H1 (cell line): Measurements from ENCODE around the gene STK40. TPM values are rescaled to one million over a fixed set of nuclear protein-coding genes. Genes with fewer than 3 reads are reported as not detected.
A peak's percentile ranks its signal among the peaks of the same experiment; 100 is the strongest.

Source experiments
- CTCF ChIA-PET: fragments of 300-600 bp; sonication (Branson Sonifier 250); formaldehyde crosslinking; loops from one replicate; lab custom pipeline; 2021; ENCODE audit not compliant: partially characterized antibody; lab: Charles Lee
- POLR2A ChIA-PET: fragments of 300-600 bp; sonication (Branson Sonifier 250); formaldehyde crosslinking; loops from one replicate; lab custom pipeline; 2021; ENCODE audit warnings: inconsistent platforms; ENCODE audit not compliant: partially characterized antibody; lab: Charles Lee
- DNase-seq, 2 experiments: peaks; one replicate each; pipeline versions ENCODE4 v3.0.0 to v3.0.0-alpha.2; 2010 to 2022; ENCODE audit warnings: low spot score in 2 of 2, low read depth in 1 of 2, mixed read lengths in 1 of 2
- FAIRE-seq: peaks from 2 replicates; lab custom pipeline; 2011; peaks lifted over from hg19 to GRCh38; lab: Jason Lieb, UNC
- H2AFZ ChIP-seq: 2 replicates; pipeline ENCODE4 v1.8.1; 2012; ENCODE audit warnings: low read length, inconsistent platforms
- H2AK5ac ChIP-seq: 2 replicates; pipeline ENCODE4 v1.6.1; 2013; ENCODE audit warnings: low read depth, low read length
- H2BK120ac ChIP-seq: replicated peaks from 2 replicates; pipeline ENCODE3; 2013; ENCODE audit warnings: low read depth, low read length, inconsistent platforms
- H2BK12ac ChIP-seq: 2 replicates; pipeline ENCODE4 v1.6.1; 2013; ENCODE audit warnings: low read depth, low read length
- H2BK15ac ChIP-seq: 2 replicates; pipeline ENCODE4 v1.6.1; 2013; ENCODE audit warnings: low read length
- H2BK20ac ChIP-seq: 2 replicates; pipeline ENCODE4 v1.6.1; 2013; ENCODE audit warnings: low read length
- H2BK5ac ChIP-seq: 2 replicates; pipeline ENCODE4 v1.6.1; 2013; ENCODE audit warnings: low read depth, low read length
- H3K14ac ChIP-seq: 2 replicates; pipeline ENCODE4 v1.6.1; 2013; ENCODE audit warnings: inconsistent platforms; ENCODE audit not compliant: insufficient read length
- H3K18ac ChIP-seq: 2 replicates; pipeline ENCODE4 v1.6.1; 2013; ENCODE audit warnings: low read length; ENCODE audit errors: extremely low read depth
- H3K23ac ChIP-seq: 2 replicates; pipeline ENCODE4 v1.6.1; 2013; ENCODE audit warnings: inconsistent platforms; ENCODE audit not compliant: insufficient read length
- H3K23me2 ChIP-seq: 2 replicates; pipeline ENCODE4 v1.6.1; 2013; ENCODE audit warnings: low read depth, low read length
- H3K27ac ChIP-seq: 2 replicates; pipeline ENCODE4 v1.6.1; 2011; ENCODE audit warnings: low read depth, low read length, inconsistent platforms
- H3K27me3 ChIP-seq, 4 experiments: replicated peaks in 1 of 4; 1 replicate in 1 of 4; 2 replicates in 3 of 4; pipeline versions ENCODE4 v1.6.1 to v1.8.1; 2011 to 2013; ENCODE audit warnings: low read length in 3 of 4, mild to moderate bottlenecking in 3 of 4, inconsistent platforms in 2 of 4, mixed read lengths in 2 of 4, moderate library complexity in 1 of 4; ENCODE audit not compliant: control insufficient read depth in 3 of 4, insufficient read depth in 3 of 4; ENCODE audit errors: extremely low read depth in 1 of 4
- H3K36me3 ChIP-seq, 4 experiments: 2 replicates each; pipeline versions ENCODE4 v1.6.1 to v1.8.1; 2011 to 2013; ENCODE audit warnings: mild to moderate bottlenecking in 4 of 4, low read length in 3 of 4, moderate library complexity in 2 of 4, control low read depth in 1 of 4, inconsistent platforms in 1 of 4; ENCODE audit not compliant: insufficient read depth in 4 of 4, control insufficient read depth in 2 of 4
- H3K4ac ChIP-seq: replicated peaks from 2 replicates; pipeline ENCODE3; 2013; ENCODE audit warnings: low read length, low read depth, mixed read lengths, inconsistent platforms; ENCODE audit not compliant: insufficient read length
- H3K4me1 ChIP-seq, 4 experiments: replicated peaks in 1 of 4; 1 replicate in 1 of 4; 2 replicates in 3 of 4; pipeline versions ENCODE4 v1.6.1 to v1.8.1; 2011 to 2013; ENCODE audit warnings: low read length in 3 of 4, inconsistent platforms in 2 of 4, mixed read lengths in 1 of 4; ENCODE audit not compliant: insufficient read depth in 4 of 4, control insufficient read depth in 3 of 4
- H3K4me2 ChIP-seq, 2 experiments: 2 replicates each; pipeline versions ENCODE4 v1.6.1 to v1.8.1; 2011 to 2013; ENCODE audit warnings: low read depth in 2 of 2, low read length in 2 of 2, control low read depth in 1 of 2, inconsistent platforms in 1 of 2, mild to moderate bottlenecking in 1 of 2; ENCODE audit not compliant: insufficient read depth in 1 of 2
- H3K4me3 ChIP-seq, 4 experiments: fragments of 200-600, 300-600 bp in 1 of 4; sonication (generic), shearing (Covaris generic), sonication (Bioruptor Twin) in 1 of 4; 2 replicates each; pipeline versions ENCODE4 v1.5.1 to v1.8.1; 2011 to 2016; ENCODE audit warnings: low read length in 4 of 4, low read depth in 3 of 4, control low read depth in 2 of 4, inconsistent platforms in 2 of 4, mild to moderate bottlenecking in 2 of 4, mixed read lengths in 1 of 4, moderate library complexity in 1 of 4; ENCODE audit not compliant: insufficient read depth in 2 of 4; ENCODE audit errors: extremely low read depth in 1 of 4
- H3K56ac ChIP-seq: replicated peaks from 2 replicates; pipeline ENCODE3; 2013; ENCODE audit warnings: low read depth, mild to moderate bottlenecking, mixed read lengths, low read length, inconsistent platforms; ENCODE audit not compliant: insufficient read length
- H3K79me1 ChIP-seq: 2 replicates; pipeline ENCODE4 v1.6.1; 2013; ENCODE audit warnings: low read depth, low read length, control low read depth
- H3K79me2 ChIP-seq, 2 experiments: 2 replicates each; pipeline versions ENCODE4 v1.6.1 to v1.8.1; 2012 to 2013; ENCODE audit warnings: low read length in 2 of 2, mild to moderate bottlenecking in 2 of 2, inconsistent platforms in 1 of 2; ENCODE audit not compliant: insufficient read depth in 2 of 2, control insufficient read depth in 1 of 2
- H3K9ac ChIP-seq, 4 experiments: replicated peaks in 1 of 4; 1 replicate in 1 of 4; 2 replicates in 3 of 4; pipeline versions ENCODE4 v1.6.1 to v1.8.1; 2011 to 2013; ENCODE audit warnings: low read depth in 3 of 4, low read length in 3 of 4, control low read depth in 2 of 4, mild to moderate bottlenecking in 2 of 4, moderate library complexity in 2 of 4, inconsistent platforms in 1 of 4; ENCODE audit errors: extremely low read depth in 1 of 4
- H3K9me3 ChIP-seq, 2 experiments: 2 replicates each; pipeline versions ENCODE4 v1.6.1 to v1.8.1; 2012 to 2013; ENCODE audit warnings: mild to moderate bottlenecking in 2 of 2, moderate library complexity in 2 of 2, control low read depth in 1 of 2, inconsistent platforms in 1 of 2, low read depth in 1 of 2, low read length in 1 of 2, mixed read lengths in 1 of 2; ENCODE audit not compliant: insufficient read depth in 2 of 2
- H4K20me1 ChIP-seq, 2 experiments: replicated peaks in 1 of 2; 2 replicates each; pipeline versions ENCODE3 to v1.8.1; 2011 to 2013; ENCODE audit warnings: inconsistent platforms in 2 of 2, low read length in 2 of 2, mild to moderate bottlenecking in 1 of 2; ENCODE audit not compliant: insufficient read depth in 2 of 2, control insufficient read depth in 1 of 2
- H4K5ac ChIP-seq: 2 replicates; pipeline ENCODE4 v1.6.1; 2013; ENCODE audit warnings: low read length, low read depth, mixed read lengths, inconsistent platforms; ENCODE audit not compliant: insufficient read length
- H4K8ac ChIP-seq: 2 replicates; pipeline ENCODE4 v1.8.0; 2013; ENCODE audit warnings: mild to moderate bottlenecking, moderate library complexity, low read length, inconsistent platforms; ENCODE audit not compliant: insufficient read depth; ENCODE audit errors: extremely low read depth
- H4K91ac ChIP-seq: replicated peaks from 2 replicates; pipeline ENCODE3; 2013; ENCODE audit warnings: low read length, mixed read lengths, inconsistent platforms; ENCODE audit not compliant: insufficient read length
- CBX5 ChIP-seq: fragments of 300-800, 300-1000 bp; sonication (generic); IDR thresholded peaks from 2 replicates; pipeline ENCODE4 v1.7.1; 2016; ENCODE audit warnings: antibody characterized with exemption, low read length, low read depth
- EZH2 ChIP-seq: fragments of 200-600 bp; sonication (generic); IDR thresholded peaks from 2 replicates; pipeline ENCODE4 v1.7.1; 2012; ENCODE audit warnings: low read depth, mild to moderate bottlenecking, moderate library complexity, low read length, inconsistent platforms; ENCODE audit not compliant: severe bottlenecking
- HDAC2 ChIP-seq, 2 experiments: fragments of 300-600 bp in 1 of 2; sonication (generic) in 1 of 2; IDR thresholded peaks; 2 replicates each; pipeline ENCODE4 v1.6.1; 2011 to 2012; ENCODE audit warnings: low read depth in 2 of 2, low read length in 2 of 2, mild to moderate bottlenecking in 2 of 2, moderate library complexity in 2 of 2, borderline replicate concordance in 1 of 2, inconsistent platforms in 1 of 2
- KDM1A ChIP-seq: fragments of 200-600, 300-600 bp; sonication (generic); IDR thresholded peaks from 2 replicates; pipeline ENCODE4 v1.7.1; 2016; ENCODE audit warnings: mild to moderate bottlenecking, low read length, borderline replicate concordance
- RBBP5 ChIP-seq: IDR thresholded peaks from 2 replicates; pipeline ENCODE4 v1.7.1; 2012; ENCODE audit warnings: low read depth, mild to moderate bottlenecking, inconsistent platforms, low read length, moderate library complexity, borderline replicate concordance
- SIN3A ChIP-seq, 2 experiments: IDR thresholded peaks in 1 of 2; conservative IDR thresholded peaks in 1 of 2; 2 replicates each; pipeline ENCODE4 v1.6.1; 2011 to 2012; ENCODE audit warnings: low read length in 2 of 2, improper control_type of control experiment in 1 of 2, low read depth in 1 of 2, mild to moderate bottlenecking in 1 of 2
- TBP ChIP-seq: IDR thresholded peaks from 2 replicates; pipeline ENCODE4 v1.6.1; 2011; ENCODE audit warnings: low read depth, low read length, improper control_type of control experiment
- WGBS, 2 experiments: shearing (Covaris generic) in 1 of 2; methylation state at CpG; one replicate each; pipeline versions ENCODE4 v1.1.6 to v1.1.7; 2013 to 2015; ENCODE audit warnings: low lambda C conversion rate in 2 of 2, mixed read lengths in 2 of 2, inconsistent platforms in 1 of 2, low coverage in 1 of 2, missing lambda C conversion rate in 1 of 2; ENCODE audit not compliant: insufficient replicate concordance in 2 of 2, insufficient coverage in 1 of 2, insufficient read length in 1 of 2; ENCODE audit errors: extremely low coverage in 1 of 2, missing lambda C conversion rate in 1 of 2; 5-methylcytosine and 5-hydroxymethylcytosine counted together
- polyA plus RNA-seq, 7 experiments: library from polyadenylated mRNA; depleted of rRNA in 3 of 7; stranded (reverse) in 5 of 7; unstranded in 2 of 7; fragments of >200 nt in 5 of 7; fragments of 200-250 nt in 2 of 7; gene quantifications; 1 replicate in 5 of 7; 2 replicates in 1 of 7; 4 replicates in 1 of 7; pipeline versions ENCODE4 v1.2.1 to v1.2.3, GENCODE V29; 2011 to 2013; ENCODE audit warnings: missing spikeins in 2 of 7, mixed read lengths in 2 of 7
- total RNA-seq: library from RNA; stranded (reverse); fragmentation: NEBNext Ultra II Directional; extraction: Animal tissue kit (Norgen Biotek cat#: 25700); gene quantifications from 2 replicates; pipeline ENCODE4 v1.2.1, GENCODE V29; 2021

STK40 gene
- total and polyA plus RNA-seq, 2 of the 8 experiments (the other 6 are each of a cell fraction or from before 2014, with no cell fraction given), result 13.6 to 28.6 TPM

GRCh38 chr1:36323636-36324352, 61.9 kb downstream of the STK40 start, which contains the start of gene EVA1B:
EVA1B (minus strand) TSS chr1:36323645; CDS start chr1:36323037, 608 bp downstream.
- POLR2A ChIA-PET, result interaction anchor here (0.6 to 9.3 kb wide), 21 partner anchors 8 to 236 kb away, joined by 3 to 130 read pairs (median 4); partner anchors contain the start of genes LSM10, SH3D21, STK40 and TRAPPC3
- Histone ChIP-seq H3K27ac (no peak within 1 kb of the TSS), H3K23ac (no peak within 1 kb of the TSS), H2BK12ac (peak within 1 kb of the TSS; percentile 3; the same call in 1 of the 2 replicates), H2BK5ac (no peak within 1 kb of the TSS), H2AFZ (no peak within 1 kb of the TSS), H3K4ac (no peak within 1 kb of the TSS), H4K5ac (no peak within 1 kb of the TSS), H3K4me2 (peak within 1 kb of the TSS; percentile 79 to 89), H3K18ac (peak within 1 kb of the TSS; percentile 32), H2AK5ac (peak within 1 kb of the TSS; percentile 65; the same call in 1 of the 2 replicates), H3K56ac (no peak within 1 kb of the TSS), H3K9me3 (no peaks in the 10 kb centered on the region), H4K8ac (peak within 1 kb of the TSS; percentile 52; the same call in 1 of the 2 replicates), H3K4me1 (peaks cover 0 to 28% (median 16%) of the 10 kb centered on the region in 4 experiments; a peak in 6 of 7 replicates), H3K27me3 (peaks cover 0 to 39% (median 20%) of the 10 kb centered on the region in 4 experiments; a peak in 5 of 7 replicates), H4K91ac (no peak within 1 kb of the TSS), H3K23me2 (peaks cover 30% of the 10 kb centered on the region), H2BK15ac (no peak within 1 kb of the TSS), H2BK120ac (peak within 1 kb of the TSS; percentile 13), H3K79me1 (no peaks in the 10 kb centered on the region; the same call in 1 of the 2 replicates), H3K36me3 (no peaks in the 10 kb centered on the region), H3K4me3 (peak within 1 kb of the TSS; percentile 27 to 67 (median 49)), H3K9ac (peak within 1 kb of the TSS in 3 of 4 experiments; percentile 1 to 71 (median 10); a peak in 4 of 7 replicates), H2BK20ac (no peak within 1 kb of the TSS), H3K79me2 (no peaks in the 10 kb centered on the region), H4K20me1 (no peaks in the 10 kb centered on the region), H3K14ac (no peak within 1 kb of the TSS)
- CTCF ChIA-PET, result interaction anchor here (0.7 to 2.8 kb wide), 8 partner anchors 10 to 224 kb away, joined by 3 to 20 read pairs (median 4); partner anchors contain the start of gene SH3D21
- FAIRE-seq (no peak), DNase-seq (peak in 1 of 2 experiments; percentile 79)
- TF ChIP-seq RBBP5 (no peak), EZH2 (peak; percentile 18), TBP (no peak), KDM1A (peak; percentile 87; the same call in 1 of the 2 replicates), CBX5 (no peak), HDAC2 (IDR thresholded peaks at IDR 0.05; ENCODE audit: borderline replicate concordance in 1 of 2, low read depth in 2 of 2, low read length in 2 of 2) (peak in 1 of 2 experiments; percentile 45; a peak in 1 of 4 replicates), SIN3A (conservative IDR thresholded peaks at IDR 0.05 in 1 of 2, IDR thresholded peaks at IDR 0.05 in 1 of 2; ENCODE audit: low read depth in 1 of 2, low read length in 2 of 2) (peak in 1 of 2 experiments; percentile 33; a peak in 1 of 4 replicates)
- WGBS, 2 experiments, result 4% methylated on average over 10 of the region's 36 CpGs; no CpG with 5 or more reads in 1 of the 2 experiments
